Ascending aorta (tissue), 2 donors: ENCODE results near the gene F10. TPM values are rescaled to one million over a fixed set of nuclear protein-coding genes. Genes with fewer than 3 reads are reported as not detected.
A peak's percentile ranks its signal among the peaks of the same experiment; 100 is the strongest.

ENCODE experiments used
- DNase-seq, 2 donors: peaks; one replicate each; pipeline ENCODE4 v3.0.0-alpha.2; 2019; ENCODE audit warnings: low spot score in 2 of 2
- H3K27ac ChIP-seq, 2 donors: fragments of 200-600 bp; sonication (generic); one replicate each; pipeline ENCODE4 v1.5.1; 2016 to 2017; ENCODE audit warnings: mild to moderate bottlenecking in 1 of 2
- H3K27me3 ChIP-seq: fragments of 200-600 bp; sonication (generic); one replicate; pipeline ENCODE4 v1.5.1; 2017
- H3K36me3 ChIP-seq, 2 donors: fragments of 200-600 bp; sonication (generic); one replicate each; pipeline ENCODE4 v1.5.1; 2016
- H3K4me1 ChIP-seq, 2 donors: fragments of 200-600 bp; sonication (generic); one replicate each; pipeline ENCODE4 v1.5.1; 2016 to 2017; ENCODE audit warnings: mild to moderate bottlenecking in 1 of 2
- H3K4me3 ChIP-seq, 2 donors: fragments of 200-600 bp; sonication (generic); one replicate each; pipeline ENCODE4 v1.5.1; 2016 to 2017; ENCODE audit warnings: mild to moderate bottlenecking in 1 of 2
- H3K9me3 ChIP-seq, 2 donors: fragments of 200-600 bp; sonication (generic); one replicate each; pipeline ENCODE4 v1.5.1; 2016
- intact Hi-C: fragments of 100-400 bp; cut with DNase I; formaldehyde crosslinking; loops from one replicate; pipeline ENCODE4 v1.15.1; 2023
- total RNA-seq: library from RNA; depleted of rRNA; stranded (reverse); fragments of >200 nt; gene quantifications from one replicate; pipeline ENCODE4 v1.1.0, GENCODE V29; 2016
- TF ChIP-seq, protein P1 (sequence below), 3 experiments: fragments of 200-600 bp in 2 of 3; fragments of 450-650 bp in 1 of 3; sonication (generic) in 2 of 3; IDR thresholded peaks; one replicate each; pipeline ENCODE4 v1.5.1; 2016 to 2019; ENCODE audit warnings: antibody characterized with exemption in 3 of 3, mild to moderate bottlenecking in 1 of 3, moderate library complexity in 1 of 3

The F10 gene
- total RNA-seq, 1 donor from 2014 or later, result 15.8 TPM

DNA sequence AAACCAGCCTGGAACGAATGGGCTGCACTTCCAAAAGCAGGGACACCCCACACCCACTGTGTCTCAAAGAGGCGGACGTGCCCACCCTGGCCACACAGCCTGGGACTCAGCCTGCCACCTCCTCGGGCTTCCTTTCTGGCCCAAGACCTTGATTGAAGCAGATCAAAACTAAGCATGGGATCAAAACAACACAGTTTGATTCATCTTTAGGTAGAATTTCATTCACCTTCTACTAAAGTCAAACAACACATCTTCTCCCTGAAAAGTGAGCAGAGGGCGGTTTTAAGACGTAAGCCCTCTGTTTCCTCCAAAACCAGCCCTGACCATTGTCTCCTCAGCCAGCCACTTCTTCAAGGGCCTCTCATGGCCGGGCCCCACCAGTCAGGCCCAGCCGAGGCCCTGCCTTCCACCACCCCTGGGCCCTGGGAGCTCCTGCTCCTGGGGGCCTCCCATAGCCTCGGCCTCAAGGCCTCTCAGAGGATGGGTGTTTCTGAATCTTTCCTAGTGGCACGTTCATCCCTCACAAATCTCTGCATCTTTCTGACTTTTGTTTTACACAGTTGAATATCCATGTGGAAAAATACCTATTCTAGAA is 6.3 kb upstream of the F10 start:
- TF ChIP-seq, protein P1, sequence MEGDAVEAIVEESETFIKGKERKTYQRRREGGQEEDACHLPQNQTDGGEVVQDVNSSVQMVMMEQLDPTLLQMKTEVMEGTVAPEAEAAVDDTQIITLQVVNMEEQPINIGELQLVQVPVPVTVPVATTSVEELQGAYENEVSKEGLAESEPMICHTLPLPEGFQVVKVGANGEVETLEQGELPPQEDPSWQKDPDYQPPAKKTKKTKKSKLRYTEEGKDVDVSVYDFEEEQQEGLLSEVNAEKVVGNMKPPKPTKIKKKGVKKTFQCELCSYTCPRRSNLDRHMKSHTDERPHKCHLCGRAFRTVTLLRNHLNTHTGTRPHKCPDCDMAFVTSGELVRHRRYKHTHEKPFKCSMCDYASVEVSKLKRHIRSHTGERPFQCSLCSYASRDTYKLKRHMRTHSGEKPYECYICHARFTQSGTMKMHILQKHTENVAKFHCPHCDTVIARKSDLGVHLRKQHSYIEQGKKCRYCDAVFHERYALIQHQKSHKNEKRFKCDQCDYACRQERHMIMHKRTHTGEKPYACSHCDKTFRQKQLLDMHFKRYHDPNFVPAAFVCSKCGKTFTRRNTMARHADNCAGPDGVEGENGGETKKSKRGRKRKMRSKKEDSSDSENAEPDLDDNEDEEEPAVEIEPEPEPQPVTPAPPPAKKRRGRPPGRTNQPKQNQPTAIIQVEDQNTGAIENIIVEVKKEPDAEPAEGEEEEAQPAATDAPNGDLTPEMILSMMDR (IDR thresholded peaks at IDR 0.05), result no peak
- DNase-seq, result peak in 1 of 2 donors; percentile 53
- Histone ChIP-seq H3K4me1 (no peaks in the 10 kb centered on the region), H3K27me3 (no peaks in the 10 kb centered on the region), H3K9me3 (no peaks in the 10 kb centered on the region), H3K36me3 (no peaks in the 10 kb centered on the region), H3K27ac (no peak overlapping the region), H3K4me3 (no peak overlapping the region)
- intact Hi-C loops, result no loop called here

DNA sequence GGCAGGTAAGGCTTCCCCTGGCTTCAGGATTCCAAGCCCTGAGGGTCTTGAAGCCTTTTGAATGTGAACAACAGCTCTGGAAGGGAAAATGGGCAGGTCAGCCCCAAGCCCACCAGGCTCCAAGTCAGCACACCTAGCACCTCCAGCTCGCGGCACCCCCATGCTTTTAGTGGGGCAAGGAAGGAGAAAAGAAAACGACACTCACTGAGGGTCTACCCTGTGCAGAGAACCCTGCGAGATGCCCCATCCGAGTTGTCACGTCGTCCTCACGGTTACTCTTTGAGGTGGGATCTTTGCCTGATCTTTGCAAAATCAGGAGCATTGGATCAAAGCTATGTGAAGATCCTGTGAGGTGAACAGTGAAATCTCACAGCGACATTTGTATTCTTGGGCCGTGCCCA is 5.7 kb upstream of the F10 start:
- Histone ChIP-seq H3K4me1 (no peaks in the 10 kb centered on the region), H3K27ac (no peak overlapping the region), H3K27me3 (no peaks in the 10 kb centered on the region), H3K36me3 (no peaks in the 10 kb centered on the region), H3K4me3 (no peak overlapping the region), H3K9me3 (no peaks in the 10 kb centered on the region)
- DNase-seq, result peak in 1 of 2 donors; percentile 56
- intact Hi-C loops, result no loop called here
- TF ChIP-seq, protein P1 (IDR thresholded peaks at IDR 0.05), result no peak

GRCh38 chr13:113117335-113117872 is 5.2 kb upstream of the F10 start:
- Histone ChIP-seq H3K36me3 (no peaks in the 10 kb centered on the region), H3K9me3 (no peaks in the 10 kb centered on the region), H3K27me3 (no peaks in the 10 kb centered on the region), H3K4me1 (no peaks in the 10 kb centered on the region), H3K27ac (no peak overlapping the region), H3K4me3 (no peak overlapping the region)
- TF ChIP-seq, protein P1 (IDR thresholded peaks at IDR 0.05), result no peak
- intact Hi-C loops, result no loop called here
- peak in 1 of 2 donors; percentile 41 for DNase-seq

DNA sequence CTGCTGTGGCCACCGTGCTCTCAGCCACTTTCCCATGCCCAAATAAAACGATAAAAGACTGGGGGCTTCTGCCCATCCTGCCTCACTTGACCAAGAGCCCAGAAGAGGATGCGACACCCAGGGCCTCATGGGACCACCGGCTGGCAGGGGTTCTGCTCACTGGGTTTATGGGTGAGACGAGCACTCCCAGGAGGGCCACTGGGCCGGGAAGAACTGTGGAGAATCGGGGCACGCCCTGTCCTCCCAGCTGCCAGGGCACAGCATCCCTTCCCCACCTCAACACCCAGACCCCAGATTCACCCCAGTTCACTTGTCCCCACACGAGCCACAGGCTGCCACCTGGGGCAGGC is 4.7 kb upstream of the F10 start:
- Histone ChIP-seq H3K36me3 (no peaks in the 10 kb centered on the region), H3K4me1 (no peaks in the 10 kb centered on the region), H3K4me3 (no peak overlapping the region), H3K27me3 (no peaks in the 10 kb centered on the region), H3K9me3 (no peaks in the 10 kb centered on the region), H3K27ac (no peak overlapping the region)
- peak in 1 of 2 donors; percentile 61 for DNase-seq
- TF ChIP-seq, protein P1 (IDR thresholded peaks at IDR 0.05), result no peak
- intact Hi-C loops, result no loop called here

DNA sequence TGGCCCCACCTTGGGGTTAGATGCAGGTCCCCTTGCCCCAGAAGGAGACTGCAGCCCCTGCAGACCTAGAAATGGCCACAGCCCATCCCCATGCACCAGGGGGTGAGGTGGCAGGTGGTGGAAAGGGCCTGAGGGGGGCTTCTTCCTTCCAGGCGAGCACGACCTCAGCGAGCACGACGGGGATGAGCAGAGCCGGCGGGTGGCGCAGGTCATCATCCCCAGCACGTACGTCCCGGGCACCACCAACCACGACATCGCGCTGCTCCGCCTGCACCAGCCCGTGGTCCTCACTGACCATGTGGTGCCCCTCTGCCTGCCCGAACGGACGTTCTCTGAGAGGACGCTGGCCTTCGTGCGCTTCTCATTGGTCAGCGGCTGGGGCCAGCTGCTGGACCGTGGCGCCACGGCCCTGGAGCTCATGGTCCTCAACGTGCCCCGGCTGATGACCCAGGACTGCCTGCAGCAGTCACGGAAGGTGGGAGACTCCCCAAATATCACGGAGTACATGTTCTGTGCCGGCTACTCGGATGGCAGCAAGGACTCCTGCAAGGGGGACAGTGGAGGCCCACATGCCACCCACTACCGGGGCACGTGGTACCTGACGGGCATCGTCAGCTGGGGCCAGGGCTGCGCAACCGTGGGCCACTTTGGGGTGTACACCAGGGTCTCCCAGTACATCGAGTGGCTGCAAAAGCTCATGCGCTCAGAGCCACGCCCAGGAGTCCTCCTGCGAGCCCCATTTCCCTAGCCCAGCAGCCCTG is 4.2 kb upstream of the F10 start:
- Histone ChIP-seq H3K9me3 (no peaks in the 10 kb centered on the region), H3K27me3 (no peaks in the 10 kb centered on the region), H3K36me3 (no peaks in the 10 kb centered on the region), H3K4me3 (no peak overlapping the region), H3K27ac (no peak overlapping the region), H3K4me1 (no peaks in the 10 kb centered on the region)
- intact Hi-C loops, result no loop called here
- TF ChIP-seq, protein P1 (IDR thresholded peaks at IDR 0.05), result no peak
- DNase-seq, result peak in 1 of 2 donors; percentile 50
